WERI-Rb-1 (cell line): Measurements from ENCODE around the gene GCH1.
"Not testable (repeated sequence)": the region's sequence is repeated elsewhere in the genome, so short reads cannot be mapped to it uniquely, and the experiment has no call there.

Source experiments
- DNase-seq: peaks from one replicate; pipeline ENCODE4 v3.0.0-alpha.2; 2020
- H3K27ac ChIP-seq: fragments of 250-450 bp; sonication (Bioruptor Pico); 2 replicates; pipeline ENCODE4 v1.5.1; 2020; ENCODE audit warnings: mild to moderate bottlenecking, moderate library complexity
- H3K27me3 ChIP-seq: fragments of 250-450 bp; sonication (Bioruptor Pico); 2 replicates; pipeline ENCODE4 v1.5.1; 2021; ENCODE audit warnings: mild to moderate bottlenecking, low read depth, moderate library complexity; ENCODE audit not compliant: insufficient read depth, severe bottlenecking
- H3K36me3 ChIP-seq: fragments of 250-450 bp; sonication (Bioruptor Pico); 2 replicates; pipeline ENCODE4 v1.5.1; 2020; ENCODE audit warnings: mild to moderate bottlenecking, moderate library complexity
- H3K4me3 ChIP-seq: 2 replicates; pipeline ENCODE4 v1.5.1; 2011; ENCODE audit warnings: low read depth, mild to moderate bottlenecking, control low read depth, low read length
- H3K9me3 ChIP-seq: fragments of 250-450 bp; sonication (Bioruptor Pico); 2 replicates; pipeline ENCODE4 v1.5.1; 2021; ENCODE audit warnings: mild to moderate bottlenecking, moderate library complexity; ENCODE audit not compliant: severe bottlenecking
- TF ChIP-seq, protein P1 (sequence below): IDR thresholded peaks from 2 replicates; pipeline ENCODE4 v1.5.1; 2011; ENCODE audit warnings: low read depth, mild to moderate bottlenecking, control low read depth, inconsistent platforms, low read length

Gene GCH1

DNA sequence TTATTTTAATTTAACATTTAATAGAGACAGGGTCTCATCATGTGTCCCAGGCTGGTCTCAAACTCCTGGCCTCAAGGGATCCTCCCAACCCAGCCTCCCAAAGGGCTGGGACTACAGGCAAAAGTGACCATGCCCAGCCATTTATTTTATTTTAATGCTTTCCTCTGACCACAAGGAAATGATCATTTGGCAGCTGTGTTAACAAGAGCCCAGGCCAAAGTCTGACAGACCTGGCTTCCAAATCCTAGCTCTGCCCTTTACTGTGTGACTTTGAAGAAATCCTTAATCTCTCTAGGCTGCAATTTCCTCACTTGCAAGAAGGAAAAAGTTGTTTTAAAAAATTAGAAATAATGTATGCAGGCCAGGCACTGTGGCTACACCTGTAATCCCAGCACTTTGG, 16.7 kb upstream of the GCH1 start:
- Histone ChIP-seq H3K27me3 (no peaks in the 10 kb centered on the region), H3K27ac (no peak overlapping the region), H3K4me3 (no peak overlapping the region), H3K36me3 (no peaks in the 10 kb centered on the region), H3K9me3 (no peaks in the 10 kb centered on the region)
- TF ChIP-seq, protein P1, sequence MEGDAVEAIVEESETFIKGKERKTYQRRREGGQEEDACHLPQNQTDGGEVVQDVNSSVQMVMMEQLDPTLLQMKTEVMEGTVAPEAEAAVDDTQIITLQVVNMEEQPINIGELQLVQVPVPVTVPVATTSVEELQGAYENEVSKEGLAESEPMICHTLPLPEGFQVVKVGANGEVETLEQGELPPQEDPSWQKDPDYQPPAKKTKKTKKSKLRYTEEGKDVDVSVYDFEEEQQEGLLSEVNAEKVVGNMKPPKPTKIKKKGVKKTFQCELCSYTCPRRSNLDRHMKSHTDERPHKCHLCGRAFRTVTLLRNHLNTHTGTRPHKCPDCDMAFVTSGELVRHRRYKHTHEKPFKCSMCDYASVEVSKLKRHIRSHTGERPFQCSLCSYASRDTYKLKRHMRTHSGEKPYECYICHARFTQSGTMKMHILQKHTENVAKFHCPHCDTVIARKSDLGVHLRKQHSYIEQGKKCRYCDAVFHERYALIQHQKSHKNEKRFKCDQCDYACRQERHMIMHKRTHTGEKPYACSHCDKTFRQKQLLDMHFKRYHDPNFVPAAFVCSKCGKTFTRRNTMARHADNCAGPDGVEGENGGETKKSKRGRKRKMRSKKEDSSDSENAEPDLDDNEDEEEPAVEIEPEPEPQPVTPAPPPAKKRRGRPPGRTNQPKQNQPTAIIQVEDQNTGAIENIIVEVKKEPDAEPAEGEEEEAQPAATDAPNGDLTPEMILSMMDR: no peak
- DNase-seq: no peak

DNA sequence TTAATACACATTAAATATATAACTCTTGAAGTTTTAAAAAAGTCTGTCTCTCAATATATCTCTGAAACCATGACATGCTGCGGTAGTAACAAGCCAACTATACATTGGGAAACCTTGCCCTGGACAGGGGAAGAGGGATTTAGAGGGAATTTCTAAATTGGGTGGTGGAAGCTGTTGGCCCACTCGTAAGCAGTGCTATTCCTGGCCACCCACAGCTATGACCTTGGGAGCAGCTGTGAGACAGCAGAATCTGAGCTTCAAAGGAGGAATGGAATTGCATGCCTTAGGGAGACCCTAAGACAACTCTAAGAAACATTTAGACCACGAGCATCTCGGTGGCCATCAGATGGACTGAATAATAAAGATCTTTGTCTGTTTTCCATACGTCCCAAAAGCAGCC, 15.8 kb upstream of the GCH1 start:
- Histone ChIP-seq H3K27me3 (no peaks in the 10 kb centered on the region), H3K27ac (no peak overlapping the region), H3K36me3 (no peaks in the 10 kb centered on the region), H3K4me3 (no peak overlapping the region), H3K9me3 (no peaks in the 10 kb centered on the region)
- TF ChIP-seq, protein P1: no peak
- DNase-seq: no peak

DNA sequence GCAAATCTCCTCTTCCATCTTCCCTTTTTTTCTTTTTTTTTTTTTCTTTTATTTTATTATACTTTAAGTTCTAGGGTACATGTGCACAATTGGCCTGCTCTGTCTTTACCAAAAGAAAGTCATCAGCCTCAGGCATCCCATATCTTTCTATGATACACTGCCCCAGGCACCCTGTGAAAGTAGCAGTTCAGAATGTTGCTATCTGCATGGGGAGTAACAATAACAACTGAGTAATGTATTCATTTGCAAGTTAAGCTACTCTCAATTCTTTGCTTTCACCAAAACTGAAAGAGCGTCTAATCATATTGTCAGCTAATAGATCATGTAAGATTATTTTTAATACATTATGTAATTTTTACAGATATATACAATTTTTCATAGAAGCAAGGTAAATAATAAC, 13.5 kb upstream of the GCH1 start:
- Histone ChIP-seq H3K27ac (no peak overlapping the region), H3K36me3 (no peaks in the 10 kb centered on the region), H3K4me3 (no peak overlapping the region), H3K9me3 (no peaks in the 10 kb centered on the region), H3K27me3 (no peaks in the 10 kb centered on the region)
- TF ChIP-seq, protein P1: no peak
- DNase-seq: no peak

DNA sequence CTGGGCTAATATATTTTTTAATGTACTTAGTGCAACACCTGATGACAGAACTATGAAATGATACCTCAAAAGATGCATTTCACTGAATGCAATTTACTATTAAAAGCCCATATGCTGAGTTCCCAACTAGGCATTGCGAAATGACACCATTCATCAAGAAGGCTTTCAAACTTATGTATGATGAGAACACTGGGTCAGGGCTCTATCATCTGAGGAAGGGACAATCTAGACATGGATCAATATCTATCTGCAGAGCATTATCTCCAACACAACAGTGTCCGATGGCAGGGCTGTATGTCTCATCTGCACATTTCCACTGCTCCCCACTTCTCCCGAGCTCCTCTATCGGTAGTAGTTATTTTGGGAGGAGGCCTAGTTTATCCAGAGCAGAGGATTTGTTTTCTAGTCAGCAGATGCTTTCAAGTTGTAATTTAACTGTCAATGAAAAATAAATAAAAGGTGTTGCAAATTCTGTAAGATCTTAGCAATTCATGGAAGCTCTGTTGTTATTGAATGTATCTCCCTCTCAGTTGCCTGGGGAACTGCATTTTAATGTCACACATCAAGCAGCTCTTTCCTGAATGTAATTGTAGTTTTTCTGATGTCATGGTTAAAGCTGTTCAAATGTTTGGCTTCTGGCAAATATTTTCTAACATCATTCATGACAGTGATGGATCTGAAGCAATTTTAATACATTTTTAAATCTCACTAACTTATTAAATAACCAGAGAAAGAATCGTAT, 7.4 kb upstream of the GCH1 start:
- Histone ChIP-seq H3K9me3 (no peaks in the 10 kb centered on the region), H3K27me3 (no peaks in the 10 kb centered on the region), H3K27ac (no peak overlapping the region), H3K4me3 (no peak overlapping the region), H3K36me3 (no peaks in the 10 kb centered on the region)
- TF ChIP-seq, protein P1: no peak
- DNase-seq: no peak

DNA sequence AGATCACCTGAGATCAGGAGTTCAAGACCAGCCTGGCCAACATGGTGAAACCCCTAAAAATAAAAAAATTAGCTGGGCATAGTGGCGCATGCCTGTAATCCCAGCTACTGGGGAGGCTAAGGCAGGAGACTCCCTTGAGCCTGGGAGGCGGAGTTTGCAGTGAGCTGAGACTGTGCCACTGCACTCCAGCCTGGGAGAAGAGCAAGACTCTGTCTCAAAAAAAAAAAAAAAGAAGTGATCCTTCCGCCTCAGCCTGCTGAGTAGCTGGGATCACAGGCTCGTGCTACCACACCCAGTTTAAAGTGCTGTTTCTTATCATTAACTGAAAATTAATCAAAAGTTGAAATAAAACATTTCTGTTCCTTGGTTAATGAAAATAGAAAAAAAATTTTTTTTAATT, 6.3 kb upstream of the GCH1 start:
- H3K9me3 ChIP-seq, H3K27ac ChIP-seq, H3K36me3 ChIP-seq, H3K27me3 ChIP-seq, DNase-seq, H3K4me3 ChIP-seq: not testable (repeated sequence)

DNA sequence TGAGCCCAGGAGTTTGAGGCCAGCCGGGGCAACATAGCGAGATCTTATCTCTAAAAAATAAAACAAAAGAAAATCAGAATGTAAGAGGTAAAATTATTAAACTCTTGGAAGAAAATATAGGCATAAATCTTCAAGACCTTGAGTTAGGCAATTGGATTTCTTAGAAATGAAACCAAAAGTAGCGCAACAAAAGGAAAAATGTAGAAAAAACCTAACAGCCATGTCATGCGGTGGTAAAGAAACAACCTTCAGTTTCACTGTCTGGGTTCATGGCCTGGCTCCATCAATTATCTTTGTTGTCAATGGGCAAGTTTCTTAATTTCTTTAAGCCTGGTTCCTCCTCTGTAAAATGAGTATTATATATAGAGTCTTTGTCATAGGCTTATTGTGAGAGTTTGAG, 5.6 kb upstream of the GCH1 start:
- H3K4me3 ChIP-seq: no peak overlapping the region
- no peaks in the 10 kb centered on the region for H3K27me3 ChIP-seq

More for the DNA sequence above, 5.6 kb upstream of the GCH1 start:
- TF ChIP-seq, protein P1: no peak
- Histone ChIP-seq H3K36me3 (no peaks in the 10 kb centered on the region), H3K9me3 (no peaks in the 10 kb centered on the region), H3K27ac (no peak overlapping the region)
- no peak for DNase-seq
